Mammary epithelial cell (primary cell): ENCODE measurements around the gene NPIPB6.
"Not testable (repeated sequence)": the region's sequence is repeated elsewhere in the genome, so short reads cannot be mapped to it uniquely, and the experiment has no call there.

Experiments used
- EZH2 ChIP-seq: IDR thresholded peaks from 2 replicates; pipeline ENCODE4 v1.6.1; 2012; ENCODE audit warnings: low read length, inconsistent platforms, borderline replicate concordance
- TF ChIP-seq, protein P1 (sequence below), 2 donors: IDR thresholded peaks in 1 of 2; conservative IDR thresholded peaks in 1 of 2; 2 replicates each; pipeline ENCODE4 v1.5.1; 2011 to 2012; ENCODE audit warnings: inconsistent platforms in 2 of 2, low read length in 2 of 2, mild to moderate bottlenecking in 2 of 2, control low read depth in 1 of 2, low read depth in 1 of 2; ENCODE audit not compliant: insufficient read depth in 1 of 2; ENCODE audit errors: extremely low read depth in 1 of 2

DNA sequence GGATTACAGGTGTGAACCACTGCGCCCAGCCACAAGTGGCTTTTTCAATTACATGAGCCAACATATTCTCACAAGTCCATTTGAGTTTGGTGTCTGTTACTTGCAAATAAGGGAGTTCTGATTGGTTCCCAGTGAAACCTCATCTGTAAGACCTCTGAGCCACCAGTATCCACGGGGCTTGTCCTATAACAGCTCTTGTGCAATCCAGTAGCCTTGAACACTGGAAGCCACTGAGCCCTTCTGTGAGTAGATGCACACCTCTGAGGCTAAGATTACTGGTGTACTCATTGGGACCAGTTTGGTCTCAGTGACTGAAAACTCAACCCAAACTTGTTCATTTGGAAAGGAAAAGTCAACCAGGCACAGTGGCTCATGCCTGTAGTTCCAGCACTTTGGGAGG is 32.3 kb downstream of the NPIPB6 start:
- TF ChIP-seq, protein P1, sequence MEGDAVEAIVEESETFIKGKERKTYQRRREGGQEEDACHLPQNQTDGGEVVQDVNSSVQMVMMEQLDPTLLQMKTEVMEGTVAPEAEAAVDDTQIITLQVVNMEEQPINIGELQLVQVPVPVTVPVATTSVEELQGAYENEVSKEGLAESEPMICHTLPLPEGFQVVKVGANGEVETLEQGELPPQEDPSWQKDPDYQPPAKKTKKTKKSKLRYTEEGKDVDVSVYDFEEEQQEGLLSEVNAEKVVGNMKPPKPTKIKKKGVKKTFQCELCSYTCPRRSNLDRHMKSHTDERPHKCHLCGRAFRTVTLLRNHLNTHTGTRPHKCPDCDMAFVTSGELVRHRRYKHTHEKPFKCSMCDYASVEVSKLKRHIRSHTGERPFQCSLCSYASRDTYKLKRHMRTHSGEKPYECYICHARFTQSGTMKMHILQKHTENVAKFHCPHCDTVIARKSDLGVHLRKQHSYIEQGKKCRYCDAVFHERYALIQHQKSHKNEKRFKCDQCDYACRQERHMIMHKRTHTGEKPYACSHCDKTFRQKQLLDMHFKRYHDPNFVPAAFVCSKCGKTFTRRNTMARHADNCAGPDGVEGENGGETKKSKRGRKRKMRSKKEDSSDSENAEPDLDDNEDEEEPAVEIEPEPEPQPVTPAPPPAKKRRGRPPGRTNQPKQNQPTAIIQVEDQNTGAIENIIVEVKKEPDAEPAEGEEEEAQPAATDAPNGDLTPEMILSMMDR (conservative IDR thresholded peaks at IDR 0.05 in 1 of 2, IDR thresholded peaks at IDR 0.05 in 1 of 2; ENCODE audit: extremely low read depth in 1 of 2, insufficient read depth in 1 of 2, low read depth in 1 of 2, low read length in 2 of 2) = not testable (repeated sequence)
- not testable (repeated sequence) for TF ChIP-seq EZH2
